Measurements from ENCODE around the gene ARHGAP21.

DNA sequence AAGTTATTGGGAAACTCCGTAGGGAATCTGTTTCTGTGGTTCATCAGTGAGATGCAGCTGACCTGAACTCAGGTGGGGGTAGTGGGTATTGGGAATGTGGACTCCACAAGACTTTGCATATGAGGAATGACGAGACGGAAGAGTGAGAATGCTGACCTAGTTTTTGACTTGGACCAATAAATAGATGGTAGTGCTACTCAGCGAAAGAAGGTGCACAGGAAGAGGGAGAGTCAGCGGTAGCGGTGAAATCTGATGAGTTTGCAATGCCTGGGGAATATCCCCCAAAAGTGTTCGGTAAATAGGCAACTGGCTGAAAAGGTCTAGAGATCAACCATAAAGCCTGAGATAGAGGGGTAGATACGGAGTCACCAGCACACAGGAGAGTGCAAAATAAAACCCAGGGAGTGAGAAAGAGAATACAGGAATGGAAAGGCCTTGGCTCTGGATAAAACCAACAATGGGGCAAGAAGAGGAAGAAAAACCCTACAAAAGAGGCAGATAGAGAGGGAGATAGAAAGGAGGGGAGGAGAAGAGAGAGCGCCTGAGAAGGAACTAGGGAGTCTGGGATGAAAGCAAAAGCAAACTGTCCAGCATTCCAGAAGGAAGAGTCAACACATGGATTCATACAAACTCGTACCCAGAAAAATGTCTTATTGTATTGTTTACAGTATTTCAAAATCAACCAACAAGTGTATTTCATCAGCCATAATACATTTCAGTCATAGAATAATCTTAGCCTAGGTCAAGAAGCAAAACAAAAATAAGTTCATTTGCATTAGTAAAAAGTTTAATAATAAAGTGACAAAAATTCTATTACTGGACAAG is 5.4 kb downstream of the ARHGAP21 start:
- TF ChIP-seq NANOG (IDR thresholded peaks at IDR 0.05; ENCODE audit: borderline replicate concordance) (no peak), CTCF (conservative IDR thresholded peaks at IDR 0.05; ENCODE audit: low read depth in 2 of 2) (no peak), EZH2phosphoT487 (IDR thresholded peaks at IDR 0.05; ENCODE audit: unreplicated experiment) (no peak), CREB1 (CRISPR knock-in tag; IDR thresholded peaks at IDR 0.05; ENCODE audit: low read depth) (no peak)

Data from GM23338 (cell line).